GM23338 (cell line): ENCODE results near the gene DUSP5.
A peak's percentile ranks its signal among the peaks of the same experiment; 100 is the strongest.

Experiments used
- CREB1 ChIP-seq: fragments of 250-450 bp; sonication (Bioruptor Pico); IDR thresholded peaks from 2 replicates; pipeline ENCODE4 v1.5.0; 2020; ENCODE audit warnings: low read depth, mild to moderate bottlenecking, moderate library complexity
- ETS1 ChIP-seq: IDR thresholded peaks from 2 replicates; pipeline ENCODE4 v1.6.1; 2016; ENCODE audit warnings: antibody characterized with exemption
- EZH2 ChIP-seq: fragments of 200-600 bp; sonication (generic); IDR thresholded peaks from one replicate; pipeline ENCODE4 v1.8.0; 2017; ENCODE audit warnings: antibody characterized with exemption, mild to moderate bottlenecking, low read depth; ENCODE audit not compliant: unreplicated experiment
- EZH2phosphoT487 ChIP-seq: fragments of 200-600 bp; sonication (generic); IDR thresholded peaks from one replicate; pipeline ENCODE4 v1.8.1; 2018; ENCODE audit warnings: antibody characterized with exemption; ENCODE audit not compliant: unreplicated experiment
- JUNB ChIP-seq: IDR thresholded peaks from one replicate; pipeline ENCODE4 v1.6.1; 2016; ENCODE audit warnings: antibody characterized with exemption; ENCODE audit not compliant: unreplicated experiment
- NANOG ChIP-seq: IDR thresholded peaks from 2 replicates; pipeline ENCODE4 v1.6.1; 2016; ENCODE audit warnings: antibody characterized with exemption, borderline replicate concordance
- POLR2AphosphoS5 ChIP-seq: IDR thresholded peaks from 2 replicates; pipeline ENCODE4 v1.6.1; 2016; ENCODE audit warnings: antibody characterized with exemption, low read depth
- REST ChIP-seq: IDR thresholded peaks from one replicate; pipeline ENCODE4 v1.6.1; 2018; ENCODE audit warnings: antibody characterized with exemption; ENCODE audit not compliant: unreplicated experiment
- STAT1 ChIP-seq: IDR thresholded peaks from one replicate; pipeline ENCODE4 v1.6.1; 2016; ENCODE audit warnings: antibody characterized with exemption; ENCODE audit not compliant: unreplicated experiment
- ZNF114 ChIP-seq: fragments of 250-450 bp; sonication (Bioruptor Pico); IDR thresholded peaks from 2 replicates; pipeline ENCODE4 v1.5.0; 2020; ENCODE audit warnings: mild to moderate bottlenecking, moderate library complexity
- TF ChIP-seq, protein P1 (sequence below), 2 experiments: fragments of 200-600 bp in 1 of 2; sonication (generic) in 1 of 2; conservative IDR thresholded peaks; 2 replicates each; pipeline versions ENCODE4 v1.5.1 to v1.6.1; 2016 to 2017; ENCODE audit warnings: antibody characterized with exemption in 2 of 2, low read depth in 2 of 2, mild to moderate bottlenecking in 2 of 2, moderate library complexity in 1 of 2

DNA sequence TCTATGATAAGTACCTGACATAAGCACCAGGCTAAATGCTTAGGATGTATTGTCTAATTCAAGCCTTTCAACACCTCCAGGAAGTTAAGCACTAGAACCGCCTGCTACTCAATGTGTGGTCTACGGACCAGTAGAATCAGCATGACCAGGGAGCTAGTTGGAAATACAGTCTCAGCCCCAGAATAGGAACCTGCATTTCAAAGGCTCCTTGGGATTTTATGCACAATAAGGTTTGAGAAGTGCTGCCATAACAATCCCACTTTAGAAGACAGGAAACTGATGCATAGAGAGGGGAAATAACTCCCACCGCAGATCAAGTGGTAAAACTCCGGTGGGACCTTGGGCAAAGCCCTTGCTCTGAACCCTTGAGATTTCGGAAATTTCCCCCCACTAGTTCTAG, 8.8 kb upstream of the DUSP5 start:
- TF ChIP-seq, protein P1, sequence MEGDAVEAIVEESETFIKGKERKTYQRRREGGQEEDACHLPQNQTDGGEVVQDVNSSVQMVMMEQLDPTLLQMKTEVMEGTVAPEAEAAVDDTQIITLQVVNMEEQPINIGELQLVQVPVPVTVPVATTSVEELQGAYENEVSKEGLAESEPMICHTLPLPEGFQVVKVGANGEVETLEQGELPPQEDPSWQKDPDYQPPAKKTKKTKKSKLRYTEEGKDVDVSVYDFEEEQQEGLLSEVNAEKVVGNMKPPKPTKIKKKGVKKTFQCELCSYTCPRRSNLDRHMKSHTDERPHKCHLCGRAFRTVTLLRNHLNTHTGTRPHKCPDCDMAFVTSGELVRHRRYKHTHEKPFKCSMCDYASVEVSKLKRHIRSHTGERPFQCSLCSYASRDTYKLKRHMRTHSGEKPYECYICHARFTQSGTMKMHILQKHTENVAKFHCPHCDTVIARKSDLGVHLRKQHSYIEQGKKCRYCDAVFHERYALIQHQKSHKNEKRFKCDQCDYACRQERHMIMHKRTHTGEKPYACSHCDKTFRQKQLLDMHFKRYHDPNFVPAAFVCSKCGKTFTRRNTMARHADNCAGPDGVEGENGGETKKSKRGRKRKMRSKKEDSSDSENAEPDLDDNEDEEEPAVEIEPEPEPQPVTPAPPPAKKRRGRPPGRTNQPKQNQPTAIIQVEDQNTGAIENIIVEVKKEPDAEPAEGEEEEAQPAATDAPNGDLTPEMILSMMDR (conservative IDR thresholded peaks at IDR 0.05; ENCODE audit: low read depth in 2 of 2), result no peak
- TF ChIP-seq REST (no peak), POLR2AphosphoS5 (no peak), CREB1 (CRISPR knock-in tag) (no peak), JUNB (no peak), EZH2 (no peak), EZH2phosphoT487 (no peak), NANOG (peak; percentile 41; the same call in 1 of the 2 replicates), STAT1 (no peak), ETS1 (peak; percentile 50; the same call in 1 of the 2 replicates), ZNF114 (CRISPR knock-in tag) (no peak)
